Body of pancreas (tissue), 4 donors: ENCODE results near the gene SLC9A9. TPM values are rescaled to one million over a fixed set of nuclear protein-coding genes. Genes with fewer than 3 reads are reported as not detected.

Experiments
- ATAC-seq: fragments of 150-250 bp; one replicate; pipeline ENCODE4 v1.9.1; 2016
- DNase-seq, 4 donors: peaks; one replicate each; pipeline ENCODE4 v3.0.0-alpha.2; 2019
- H3K27ac ChIP-seq, 4 donors: fragments of 200-600 bp; sonication (generic); 1 replicate in 3 of 4; 2 replicates in 1 of 4; pipeline versions ENCODE4 v1.5.1 to v1.6.1; 2016 to 2019; ENCODE audit warnings: mild to moderate bottlenecking in 1 of 4, mixed read lengths in 1 of 4, moderate library complexity in 1 of 4
- H3K27me3 ChIP-seq, 2 donors: fragments of 200-600 bp; sonication (generic); one replicate each; pipeline ENCODE4 v1.6.0; 2016; ENCODE audit warnings: mild to moderate bottlenecking in 1 of 2
- H3K36me3 ChIP-seq, 2 donors: fragments of 200-600 bp; sonication (generic); replicated peaks in 1 of 2; 2 replicates each; pipeline ENCODE4 v1.5.1; 2016; ENCODE audit warnings: low read depth in 2 of 2; ENCODE audit not compliant: insufficient read depth in 1 of 2
- H3K4me1 ChIP-seq: fragments of 200-600 bp; sonication (generic); one replicate; pipeline ENCODE4 v1.6.0; 2016
- H3K4me3 ChIP-seq, 2 donors: fragments of 200-600 bp; sonication (generic); 1 replicate in 1 of 2; 2 replicates in 1 of 2; pipeline ENCODE4 v1.5.1; 2016 to 2019
- H3K9me3 ChIP-seq, 3 donors: fragments of 200-600 bp; sonication (generic); 1 replicate in 2 of 3; 2 replicates in 1 of 3; pipeline ENCODE4 v1.5.1; 2016
- CTCF ChIP-seq, 7 experiments: fragments of 450-650 bp in 4 of 7; fragments of 200-600 bp in 3 of 7; sonication (generic) in 3 of 7; IDR thresholded peaks; one replicate each; pipeline ENCODE4 v1.5.1; 2016 to 2019; ENCODE audit warnings: antibody characterized with exemption in 7 of 7
- POLR2A ChIP-seq, 3 donors: fragments of 450-650 bp; IDR thresholded peaks; one replicate each; pipeline ENCODE4 v1.6.1; 2016; ENCODE audit warnings: antibody characterized with exemption in 3 of 3, mild to moderate bottlenecking in 2 of 3
- WGBS, 2 donors: methylation state at CpG; one replicate each; pipeline ENCODE4 v1.1.5; 2017; 5-methylcytosine and 5-hydroxymethylcytosine counted together
- intact Hi-C: fragments of 100-400 bp; cut with DNase I; formaldehyde crosslinking; loops from one replicate; pipeline ENCODE4 v1.15.1; 2023
- total RNA-seq, 2 donors: library from RNA; depleted of rRNA; stranded (reverse); fragments of >200 nt; gene quantifications; one replicate each; pipeline ENCODE4 v1.1.0, GENCODE V29; 2016

SLC9A9 gene
- total RNA-seq, 2 donors from 2014 or later = 1.6 to 2.3 TPM

GRCh38 chr3:143535994-143536784 is 312.1 kb downstream of the SLC9A9 start:
- H3K9me3 ChIP-seq = no peaks in the 10 kb centered on the region
- H3K4me3 ChIP-seq = no peak overlapping the region
- no peaks in the 10 kb centered on the region for H3K36me3 ChIP-seq
- H3K27me3 ChIP-seq = no peaks in the 10 kb centered on the region
- intact Hi-C loops = no loop called here
- TF ChIP-seq POLR2A (IDR thresholded peaks at IDR 0.05) (no peak), CTCF (IDR thresholded peaks at IDR 0.05) (no peak)
- 82 to 94% methylated on average over 3 of the region's 3 CpGs for WGBS, 2 donors
- ATAC-seq = no peak
- DNase-seq = no peak
- no peak overlapping the region for H3K27ac ChIP-seq
- no peaks in the 10 kb centered on the region for H3K4me1 ChIP-seq

- Histone ChIP-seq H3K27me3 (no peaks in the 10 kb centered on the region), H3K4me1 (no peaks in the 10 kb centered on the region), H3K27ac (no peak overlapping the region), H3K4me3 (no peak overlapping the region), H3K36me3 (no peaks in the 10 kb centered on the region), H3K9me3 (no peaks in the 10 kb centered on the region)
- DNase-seq (no peak), ATAC-seq (no peak)
- intact Hi-C loops = no loop called here
- no peak for TF ChIP-seq POLR2A (IDR thresholded peaks at IDR 0.05)
- no peak for TF ChIP-seq CTCF (IDR thresholded peaks at IDR 0.05)
Measured at GRCh38 chr3:143533391-143533790, 314.9 kb downstream of the SLC9A9 start.

GRCh38 chr3:143532091-143532490 is 316.2 kb downstream of the SLC9A9 start:
- Histone ChIP-seq H3K27ac (no peak overlapping the region), H3K36me3 (no peaks in the 10 kb centered on the region), H3K9me3 (no peaks in the 10 kb centered on the region), H3K4me1 (no peaks in the 10 kb centered on the region), H3K4me3 (no peak overlapping the region), H3K27me3 (no peaks in the 10 kb centered on the region)
- ATAC-seq (no peak), DNase-seq (no peak)
- TF ChIP-seq POLR2A (IDR thresholded peaks at IDR 0.05) (no peak), CTCF (IDR thresholded peaks at IDR 0.05) (no peak)
- intact Hi-C loops = no loop called here
- 55 to 65% methylated on average over 1 of the region's 1 CpG for WGBS, 2 donors

- ATAC-seq (no peak), DNase-seq (no peak)
- Histone ChIP-seq H3K9me3 (no peaks in the 10 kb centered on the region), H3K36me3 (no peaks in the 10 kb centered on the region), H3K27me3 (no peaks in the 10 kb centered on the region), H3K4me3 (no peak overlapping the region), H3K4me1 (no peaks in the 10 kb centered on the region), H3K27ac (no peak overlapping the region)
- 88 to 93% methylated on average over 1 of the region's 1 CpG for WGBS, 2 donors
- intact Hi-C loops = no loop called here
- TF ChIP-seq POLR2A (IDR thresholded peaks at IDR 0.05) (no peak), CTCF (IDR thresholded peaks at IDR 0.05) (no peak)
Measured at GRCh38 chr3:143531101-143531500, 317.2 kb downstream of the SLC9A9 start.

GRCh38 chr3:143529798-143530197 is 318.5 kb downstream of the SLC9A9 start:
- Histone ChIP-seq H3K27me3 (no peaks in the 10 kb centered on the region), H3K9me3 (no peaks in the 10 kb centered on the region), H3K4me1 (no peaks in the 10 kb centered on the region), H3K4me3 (no peak overlapping the region), H3K36me3 (no peaks in the 10 kb centered on the region), H3K27ac (no peak overlapping the region)
- intact Hi-C loops = no loop called here
- no peak for ATAC-seq
- no peak for DNase-seq
- TF ChIP-seq CTCF (IDR thresholded peaks at IDR 0.05) (no peak), POLR2A (IDR thresholded peaks at IDR 0.05) (no peak)
- WGBS, 2 donors = 71 to 79% methylated on average over 3 of the region's 3 CpGs
